Measurements from ENCODE around the gene SCN10A.

GRCh38 chr3:38717355-38718240, 98.4 kb downstream of the SCN10A start:
- TF ChIP-seq POLR2A (IDR thresholded peaks at IDR 0.05; ENCODE audit: low read depth, low read length) (no peak), POLR2AphosphoS5 (IDR thresholded peaks at IDR 0.05; ENCODE audit: low read depth, low read length) (no peak), TAF1 (IDR thresholded peaks at IDR 0.05; ENCODE audit: low read depth, low read length) (no peak), POU2F2 (IDR thresholded peaks at IDR 0.05; ENCODE audit: low read depth, low read length) (no peak), SPI1 (IDR thresholded peaks at IDR 0.05; ENCODE audit: low read depth, low read length) (no peak)

Measured in GM12891 (cell line).